NB4 (cell line): Measurements from ENCODE around the gene ZMYND19.
"Not testable (repeated sequence)": the region's sequence is repeated elsewhere in the genome, so short reads cannot be mapped to it uniquely, and the experiment has no call there.

Source experiments
- DNase-seq: peaks from one replicate; pipeline ENCODE4 v3.0.0; 2010; ENCODE audit warnings: low read depth
- H3K4me3 ChIP-seq: one replicate; pipeline ENCODE4 v1.5.1; 2011; ENCODE audit warnings: mild to moderate bottlenecking, low read depth, low read length, moderate library complexity
- MYC ChIP-seq: IDR thresholded peaks from 2 replicates; pipeline ENCODE4 v1.6.1; 2011; ENCODE audit warnings: low read depth, low read length
- POLR2A ChIP-seq: IDR thresholded peaks from 2 replicates; pipeline ENCODE4 v1.6.1; 2011; ENCODE audit warnings: mild to moderate bottlenecking; ENCODE audit not compliant: insufficient read length; ENCODE audit errors: extremely low read depth
- TF ChIP-seq, protein P1 (sequence below): IDR thresholded peaks from one replicate; pipeline ENCODE4 v1.5.1; 2012; ENCODE audit warnings: low read depth, low read length
- TF ChIP-seq, protein P2 (sequence below): IDR thresholded peaks from 2 replicates; pipeline ENCODE4 v1.6.1; 2011; ENCODE audit warnings: low read depth, low read length

Gene ZMYND19

DNA sequence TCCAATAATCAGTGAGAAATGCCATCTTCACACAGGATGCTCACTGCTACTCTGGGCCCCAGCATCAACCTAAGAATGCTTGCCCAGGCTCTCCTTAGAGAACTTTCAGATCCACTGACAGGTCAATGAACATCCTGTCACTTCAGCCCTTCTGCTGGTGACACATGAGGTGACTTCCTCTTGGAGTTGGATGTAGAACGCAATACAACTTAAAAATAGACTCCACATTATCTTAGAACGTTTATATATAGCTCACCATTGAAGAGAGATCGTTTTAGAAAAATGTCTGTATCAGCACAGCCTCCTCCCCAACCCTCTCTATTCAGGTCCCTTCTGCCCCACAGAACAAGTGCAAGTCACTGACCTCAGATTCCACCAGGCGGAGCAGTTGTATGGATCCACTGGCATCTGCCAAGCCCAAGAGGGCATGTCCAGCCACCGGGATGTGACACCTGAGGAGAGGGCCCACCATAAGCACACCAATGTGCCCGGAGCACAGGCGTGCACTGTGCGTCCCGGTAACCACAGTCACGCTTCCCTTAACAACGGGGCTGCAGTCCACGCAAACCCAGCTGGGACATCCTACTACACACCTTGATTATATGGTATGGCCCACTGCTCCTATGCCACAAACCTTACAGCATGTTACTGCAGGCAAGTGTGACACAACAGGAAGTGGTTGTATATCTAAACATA, 14.4 kb downstream of the ZMYND19 start:
- no peak for TF ChIP-seq POLR2A
- TF ChIP-seq, protein P1, sequence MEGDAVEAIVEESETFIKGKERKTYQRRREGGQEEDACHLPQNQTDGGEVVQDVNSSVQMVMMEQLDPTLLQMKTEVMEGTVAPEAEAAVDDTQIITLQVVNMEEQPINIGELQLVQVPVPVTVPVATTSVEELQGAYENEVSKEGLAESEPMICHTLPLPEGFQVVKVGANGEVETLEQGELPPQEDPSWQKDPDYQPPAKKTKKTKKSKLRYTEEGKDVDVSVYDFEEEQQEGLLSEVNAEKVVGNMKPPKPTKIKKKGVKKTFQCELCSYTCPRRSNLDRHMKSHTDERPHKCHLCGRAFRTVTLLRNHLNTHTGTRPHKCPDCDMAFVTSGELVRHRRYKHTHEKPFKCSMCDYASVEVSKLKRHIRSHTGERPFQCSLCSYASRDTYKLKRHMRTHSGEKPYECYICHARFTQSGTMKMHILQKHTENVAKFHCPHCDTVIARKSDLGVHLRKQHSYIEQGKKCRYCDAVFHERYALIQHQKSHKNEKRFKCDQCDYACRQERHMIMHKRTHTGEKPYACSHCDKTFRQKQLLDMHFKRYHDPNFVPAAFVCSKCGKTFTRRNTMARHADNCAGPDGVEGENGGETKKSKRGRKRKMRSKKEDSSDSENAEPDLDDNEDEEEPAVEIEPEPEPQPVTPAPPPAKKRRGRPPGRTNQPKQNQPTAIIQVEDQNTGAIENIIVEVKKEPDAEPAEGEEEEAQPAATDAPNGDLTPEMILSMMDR: no peak
- TF ChIP-seq, protein P2, sequence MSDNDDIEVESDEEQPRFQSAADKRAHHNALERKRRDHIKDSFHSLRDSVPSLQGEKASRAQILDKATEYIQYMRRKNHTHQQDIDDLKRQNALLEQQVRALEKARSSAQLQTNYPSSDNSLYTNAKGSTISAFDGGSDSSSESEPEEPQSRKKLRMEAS: no peak
- TF ChIP-seq MYC: no peak
- no peak overlapping the region for H3K4me3 ChIP-seq
- DNase-seq: no peak

GRCh38 chr9:137575364-137575715, 15.0 kb downstream of the ZMYND19 start:
- no peak for DNase-seq
- no peak overlapping the region for H3K4me3 ChIP-seq
- no peak for TF ChIP-seq MYC
- TF ChIP-seq, protein P2: no peak
- TF ChIP-seq, protein P1: no peak
- TF ChIP-seq POLR2A: no peak

- DNase-seq: no peak
- no peak overlapping the region for H3K4me3 ChIP-seq
- no peak for TF ChIP-seq POLR2A
- TF ChIP-seq, protein P1: no peak
- no peak for TF ChIP-seq MYC
- TF ChIP-seq, protein P2: no peak
Measured at GRCh38 chr9:137574192-137574591, 16.1 kb downstream of the ZMYND19 start.

DNA sequence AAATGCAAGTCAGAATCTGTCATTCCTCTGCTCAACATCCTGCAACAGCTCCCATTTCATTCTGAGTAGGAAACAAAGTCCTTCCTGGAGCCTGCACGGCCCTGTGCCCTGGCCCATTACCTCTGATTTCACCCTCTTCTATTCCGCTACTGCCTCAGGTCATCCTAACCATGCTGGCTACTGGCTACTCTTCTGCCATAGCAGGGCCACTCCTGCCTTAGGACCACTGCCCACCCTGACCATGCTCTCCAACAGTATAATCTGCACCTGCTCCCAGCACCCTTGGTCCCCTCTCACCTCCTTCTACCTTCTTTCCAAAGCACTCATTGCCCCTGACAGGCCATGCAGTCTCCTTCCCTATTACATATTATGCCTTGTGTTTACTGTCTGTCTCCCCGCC, 19.7 kb downstream of the ZMYND19 start:
- TF ChIP-seq, protein P2: no peak
- no peak for TF ChIP-seq POLR2A
- TF ChIP-seq, protein P1: no peak
- no peak for DNase-seq
- H3K4me3 ChIP-seq: no peak overlapping the region

GRCh38 chr9:137569609-137570203, 20.6 kb downstream of the ZMYND19 start:
- no peak for DNase-seq
- no peak overlapping the region for H3K4me3 ChIP-seq
- no peak for TF ChIP-seq POLR2A
- TF ChIP-seq, protein P2: no peak
- no peak for TF ChIP-seq MYC
- TF ChIP-seq, protein P1: no peak

DNA sequence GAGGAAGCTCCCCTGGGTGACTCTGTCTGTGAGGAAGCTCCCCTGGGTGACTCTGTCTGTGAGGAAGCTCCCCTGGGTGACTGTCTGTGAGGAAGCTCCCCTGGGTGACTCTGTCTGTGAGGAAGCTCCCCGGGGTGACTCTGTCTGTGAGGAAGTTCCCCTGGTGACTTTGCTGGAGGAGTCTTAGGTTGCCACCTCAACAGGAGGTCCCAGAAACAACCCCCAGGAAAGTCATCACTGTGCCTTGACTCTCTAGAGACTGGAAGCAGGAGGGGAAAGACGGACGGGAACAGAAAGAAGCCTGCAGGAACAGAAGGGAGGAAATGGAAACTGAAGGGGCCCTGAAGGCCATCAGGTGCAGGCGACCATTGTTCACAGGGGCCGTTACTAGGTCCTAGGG, 21.9 kb downstream of the ZMYND19 start:
- DNase-seq, H3K4me3 ChIP-seq: not testable (repeated sequence)
